ENCODE measurements around the gene AP4B1. TPM values are rescaled to one million over a fixed set of nuclear protein-coding genes. Genes with fewer than 3 reads are reported as not detected.
"Not testable (repeated sequence)": the region's sequence is repeated elsewhere in the genome, so short reads cannot be mapped to it uniquely, and the experiment has no call there.

AP4B1 gene
- total and polyA plus RNA-seq, 2 of the 13 experiments (the other 11 are each of a cell fraction or from before 2014, with no cell fraction given), result 8.5 to 12.0 TPM

- TF ChIP-seq ZMYM2 (CRISPR knock-in tag; IDR thresholded peaks at IDR 0.05) (0 out of 2 replicates have a peak, but pooled peaks have one; percentile 6), RAD51 (IDR thresholded peaks at IDR 0.05; ENCODE audit: borderline replicate concordance) (no peak), LCORL (IDR thresholded peaks at IDR 0.05) (peak; percentile 78), LCORL (CRISPR knock-in tag; IDR thresholded peaks at IDR 0.05) (no peak), ZBTB33 (CRISPR knock-in tag; IDR thresholded peaks at IDR 0.05) (peak; percentile 78), MTA1 (CRISPR knock-in tag; IDR thresholded peaks at IDR 0.05; ENCODE audit: borderline replicate concordance) (no peak), RXRA (CRISPR knock-in tag; IDR thresholded peaks at IDR 0.05) (0 out of 2 replicates have a peak, but pooled peaks have one; percentile 24), CTCF (CRISPR knock-in tag; IDR thresholded peaks at IDR 0.05) (peak; percentile 7; the same call in 1 of the 2 replicates)
Measured at GRCh38 chr1:113949007-113949406, 44.4 kb upstream of the AP4B1 start (continued).

GRCh38 chr1:113948151-113948550 lies 43.6 kb upstream of the AP4B1 start:
- H3K27me3 ChIP-seq (ENCODE audit: control insufficient read depth in 1 of 2, insufficient read depth in 2 of 2, low read length in 2 of 2); H4K20me1 ChIP-seq (ENCODE audit: insufficient read depth, low read length); H3K9ac ChIP-seq (ENCODE audit: insufficient read depth, low read depth, low read length); BruUV-seq (replicated peaks); FAIRE-seq; in situ Hi-C loops (cut with HindIII; ENCODE audit: extremely low pct_ligation_motif_present, low pct_unique_long_range_greater_than_20kb); CTCF ChIA-PET (ENCODE audit: low intra/inter-chr PET ratio, low total read pairs); H3K36me3 ChIP-seq (replicated peaks in 1 of 2; ENCODE audit: control insufficient read depth in 1 of 2, insufficient read depth in 2 of 2, low read length in 2 of 2); H3K9me3 ChIP-seq (ENCODE audit: low read length); H2AFZ ChIP-seq (ENCODE audit: low read length): not testable (repeated sequence)
- H3K27ac ChIP-seq (ENCODE audit: extremely low read length, insufficient read depth, low read length), result peak overlapping the region; percentile 62
- POLR2A ChIA-PET, result interaction anchor here (4.9 kb wide), 1 partner anchor 18 kb away, joined by 37 read pairs; the partner anchor contains the start of gene HIPK1
- H3K4me1 ChIP-seq (ENCODE audit: insufficient read depth, low read length), result peaks cover 58% of the 10 kb centered on the region
- ATAC-seq (peak; percentile 75), DNase-seq (ENCODE audit: low spot score) (peak; percentile 35)
- H3K4me2 ChIP-seq (ENCODE audit: low read depth, low read length), result peak overlapping the region; percentile 37
- peaks cover 67% of the 10 kb centered on the region for H3K79me2 ChIP-seq (ENCODE audit: insufficient read depth, low read length)
- intact Hi-C loops (cut with micrococcal nuclease; ENCODE audit: unreplicated experiment), result loop anchor here (2.0 to 5.0 kb wide), 2 partner anchors 17 to 111 kb away; no protein-coding TSS in a partner anchor
- 14% methylated on average over 4 of the region's 4 CpGs for WGBS (ENCODE audit: low lambda C conversion rate)
- H3K4me3 ChIP-seq (replicated peaks in 1 of 3; ENCODE audit: insufficient read depth in 1 of 3, low read depth in 2 of 3, low read length in 3 of 3), result peak overlapping the region in 2 of 3 experiments; percentile 5 to 27; a peak in 2 of 6 replicates
- peak; percentile 65; the same call in 1 of the 2 replicates for TF ChIP-seq BCL6 (CRISPR knock-in tag; IDR thresholded peaks at IDR 0.05)
- TF ChIP-seq ZGPAT (CRISPR knock-in tag; IDR thresholded peaks at IDR 0.05), result peak; percentile 35; the same call in 1 of the 2 replicates
- TF ChIP-seq ZNF441 (CRISPR knock-in tag; IDR thresholded peaks at IDR 0.05; ENCODE audit: borderline replicate concordance), result peak; percentile 44; the same call in 1 of the 2 replicates
- peak; percentile 91 for TF ChIP-seq SALL1 (CRISPR knock-in tag; IDR thresholded peaks at IDR 0.05)
- peak; percentile 42; the same call in 1 of the 2 replicates for TF ChIP-seq HNF1B (CRISPR knock-in tag; IDR thresholded peaks at IDR 0.05)
- TF ChIP-seq CEBPB (IDR thresholded peaks at IDR 0.05; ENCODE audit: borderline replicate concordance, low read depth, low read length), result peak; percentile 71; the same call in 1 of the 2 replicates
- TF ChIP-seq HDAC2 (CRISPR knock-in tag; IDR thresholded peaks at IDR 0.05), result peak; percentile 87
- peak; percentile 67 for TF ChIP-seq MED1 (CRISPR knock-in tag; IDR thresholded peaks at IDR 0.05)
- peak; percentile 85 for TF ChIP-seq DPF2 (CRISPR knock-in tag; IDR thresholded peaks at IDR 0.05; ENCODE audit: borderline replicate concordance, low read depth)
- TF ChIP-seq SAP130 (CRISPR knock-in tag; IDR thresholded peaks at IDR 0.05; ENCODE audit: low read depth), result peak; percentile 80

Data from HepG2 (cell line).